ENCODE results near the gene RUSF1. TPM values are rescaled to one million over a fixed set of nuclear protein-coding genes. Genes with fewer than 3 reads are reported as not detected.

The RUSF1 gene
- total and polyA plus RNA-seq, 2 donors from 2014 or later: 51.8 to 69.2 TPM

GRCh38 chr16:31498493-31498892 lies 9.7 kb downstream of the RUSF1 start:
- intact Hi-C loops (cut with DNase I): no loop called here
- no peaks in the 10 kb centered on the region for H3K27me3 ChIP-seq (ENCODE audit: control insufficient read depth, insufficient read depth, low read length)
- H3K36me3 ChIP-seq (ENCODE audit: control insufficient read depth in 2 of 3, insufficient read depth in 3 of 3, low read length in 3 of 3): peaks cover 7 to 12% (median 11%) of the 10 kb centered on the region in 3 donors
- H3K4me1 ChIP-seq (ENCODE audit: control insufficient read depth in 2 of 3, insufficient read depth in 2 of 3, low read depth in 1 of 3, low read length in 3 of 3): no peaks in the 10 kb centered on the region
- DNase-seq (no peak), FAIRE-seq (no peak)
- no peak overlapping the region for H3K9ac ChIP-seq (ENCODE audit: low read length in 3 of 3)
- TF ChIP-seq CTCF (IDR thresholded peaks at IDR 0.05; ENCODE audit: borderline replicate concordance, extremely low read depth, insufficient read depth): no peak
- no peak overlapping the region for H3K27ac ChIP-seq (ENCODE audit: low read depth in 2 of 2, low read length in 2 of 2)
- H3K4me3 ChIP-seq (ENCODE audit: low read length in 3 of 3): no peak overlapping the region
- no peaks in the 10 kb centered on the region for H3K9me3 ChIP-seq (ENCODE audit: control insufficient read depth in 2 of 3, insufficient read depth in 1 of 3, low read length in 3 of 3)

- DNase-seq: no peak
These were observed 11.5 kb downstream of the RUSF1 start for GRCh38 chr16:31496670-31497069.

GRCh38 chr16:31493506-31494125 lies 14.6 kb downstream of the RUSF1 start:
- DNase-seq: no peak
- H3K27me3 ChIP-seq (ENCODE audit: control insufficient read depth, insufficient read depth, low read length): no peaks in the 10 kb centered on the region
- no peak for FAIRE-seq
- H3K4me1 ChIP-seq (ENCODE audit: control insufficient read depth in 2 of 3, insufficient read depth in 2 of 3, low read depth in 1 of 3, low read length in 3 of 3): peaks cover 0 to 3% (median 0%) of the 10 kb centered on the region in 3 donors
- no peaks in the 10 kb centered on the region for H3K9me3 ChIP-seq (ENCODE audit: control insufficient read depth in 2 of 3, insufficient read depth in 1 of 3, low read length in 3 of 3)
- H3K27ac ChIP-seq (ENCODE audit: low read depth in 2 of 2, low read length in 2 of 2): no peak overlapping the region
- H3K4me3 ChIP-seq (ENCODE audit: low read length in 3 of 3): no peak overlapping the region
- peaks cover 7 to 18% (median 9%) of the 10 kb centered on the region in 3 donors for H3K36me3 ChIP-seq (ENCODE audit: control insufficient read depth in 2 of 3, insufficient read depth in 3 of 3, low read length in 3 of 3)
- intact Hi-C loops (cut with DNase I): no loop called here
- no peak for TF ChIP-seq CTCF (IDR thresholded peaks at IDR 0.05; ENCODE audit: borderline replicate concordance, extremely low read depth, insufficient read depth)
- no peak overlapping the region for H3K9ac ChIP-seq (ENCODE audit: low read length in 3 of 3)

More at GRCh38 chr16:31496670-31497069, 11.5 kb downstream of the RUSF1 start:
- no peak for FAIRE-seq
- TF ChIP-seq CTCF (IDR thresholded peaks at IDR 0.05; ENCODE audit: borderline replicate concordance, extremely low read depth, insufficient read depth): no peak
- no peaks in the 10 kb centered on the region for H3K27me3 ChIP-seq (ENCODE audit: control insufficient read depth, insufficient read depth, low read length)
- H3K4me3 ChIP-seq (ENCODE audit: low read length in 3 of 3): no peak overlapping the region
- H3K36me3 ChIP-seq (ENCODE audit: control insufficient read depth in 2 of 3, insufficient read depth in 3 of 3, low read length in 3 of 3): peaks cover 7 to 23% (median 11%) of the 10 kb centered on the region in 3 donors
- H3K27ac ChIP-seq (ENCODE audit: low read depth in 2 of 2, low read length in 2 of 2): no peak overlapping the region
- no peaks in the 10 kb centered on the region for H3K4me1 ChIP-seq (ENCODE audit: control insufficient read depth in 2 of 3, insufficient read depth in 2 of 3, low read depth in 1 of 3, low read length in 3 of 3)
- no peak overlapping the region for H3K9ac ChIP-seq (ENCODE audit: low read length in 3 of 3)
- H3K9me3 ChIP-seq (ENCODE audit: control insufficient read depth in 2 of 3, insufficient read depth in 1 of 3, low read length in 3 of 3): no peaks in the 10 kb centered on the region
- intact Hi-C loops (cut with DNase I): no loop called here
